AG09309 (cell line): ENCODE results near the gene CXCL12.

Experiments
- DNase-seq: peaks from one replicate; pipeline ENCODE4 v3.0.0-alpha.2; 2010; ENCODE audit warnings: low read depth
- H3K4me3 ChIP-seq: 2 replicates; pipeline ENCODE4 v1.5.1; 2011; ENCODE audit warnings: mild to moderate bottlenecking, low read depth, low read length, moderate library complexity; ENCODE audit not compliant: control insufficient read depth
- TF ChIP-seq, protein P1 (sequence below): IDR thresholded peaks from 2 replicates; pipeline ENCODE4 v1.5.1; 2011; ENCODE audit warnings: mild to moderate bottlenecking, low read depth, low read length, inconsistent platforms; ENCODE audit not compliant: insufficient read depth, control insufficient read depth; ENCODE audit errors: missing control alignments

Gene CXCL12

DNA sequence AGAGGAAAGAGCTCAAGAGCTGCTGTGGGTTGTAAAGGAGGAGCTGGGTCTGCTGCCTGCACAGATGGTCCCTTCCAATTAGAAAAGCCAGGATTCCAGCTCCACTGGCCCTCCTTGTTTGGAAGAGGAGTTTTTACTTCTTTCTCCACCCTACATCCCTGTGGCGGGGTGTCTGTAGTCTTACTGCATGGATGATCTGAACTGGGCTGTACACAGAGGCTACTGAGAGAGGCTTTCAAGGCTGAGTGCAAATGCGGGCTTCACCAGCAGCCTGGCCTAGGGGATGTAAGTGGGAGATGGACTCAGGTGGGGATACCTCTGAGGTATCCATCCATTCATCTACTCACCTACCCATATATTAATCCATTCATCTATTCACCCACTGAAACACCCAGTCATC is 7.1 kb upstream of the CXCL12 start:
- H3K4me3 ChIP-seq, result no peak overlapping the region
- no peak for DNase-seq
- TF ChIP-seq, protein P1, sequence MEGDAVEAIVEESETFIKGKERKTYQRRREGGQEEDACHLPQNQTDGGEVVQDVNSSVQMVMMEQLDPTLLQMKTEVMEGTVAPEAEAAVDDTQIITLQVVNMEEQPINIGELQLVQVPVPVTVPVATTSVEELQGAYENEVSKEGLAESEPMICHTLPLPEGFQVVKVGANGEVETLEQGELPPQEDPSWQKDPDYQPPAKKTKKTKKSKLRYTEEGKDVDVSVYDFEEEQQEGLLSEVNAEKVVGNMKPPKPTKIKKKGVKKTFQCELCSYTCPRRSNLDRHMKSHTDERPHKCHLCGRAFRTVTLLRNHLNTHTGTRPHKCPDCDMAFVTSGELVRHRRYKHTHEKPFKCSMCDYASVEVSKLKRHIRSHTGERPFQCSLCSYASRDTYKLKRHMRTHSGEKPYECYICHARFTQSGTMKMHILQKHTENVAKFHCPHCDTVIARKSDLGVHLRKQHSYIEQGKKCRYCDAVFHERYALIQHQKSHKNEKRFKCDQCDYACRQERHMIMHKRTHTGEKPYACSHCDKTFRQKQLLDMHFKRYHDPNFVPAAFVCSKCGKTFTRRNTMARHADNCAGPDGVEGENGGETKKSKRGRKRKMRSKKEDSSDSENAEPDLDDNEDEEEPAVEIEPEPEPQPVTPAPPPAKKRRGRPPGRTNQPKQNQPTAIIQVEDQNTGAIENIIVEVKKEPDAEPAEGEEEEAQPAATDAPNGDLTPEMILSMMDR, result no peak

GRCh38 chr10:44390585-44391072 is 5.7 kb upstream of the CXCL12 start:
- no peak for DNase-seq
- H3K4me3 ChIP-seq, result no peak overlapping the region
- TF ChIP-seq, protein P1, result no peak

DNA sequence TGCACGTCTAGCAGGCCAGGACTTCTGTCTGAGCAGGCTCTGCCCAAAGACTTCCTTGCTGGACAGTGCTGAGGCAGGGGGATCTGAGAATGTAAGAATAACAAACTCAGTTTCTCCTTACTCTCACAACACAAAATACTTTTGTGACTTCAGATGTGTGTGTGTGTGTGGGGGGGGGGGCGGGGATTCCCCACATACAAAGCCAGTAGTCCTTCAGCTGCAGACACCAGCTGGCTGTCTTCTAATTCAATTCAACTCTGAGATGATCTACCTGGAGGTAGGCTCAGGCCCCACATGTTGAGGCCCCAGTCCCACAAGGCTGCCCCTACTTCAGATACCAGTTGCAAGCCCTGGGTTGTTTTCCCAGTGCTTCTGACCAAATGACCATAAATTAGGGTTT is 4.7 kb upstream of the CXCL12 start:
- DNase-seq, result no peak
- TF ChIP-seq, protein P1, result no peak
- H3K4me3 ChIP-seq, result no peak overlapping the region

GRCh38 chr10:44389150-44389549 is 4.3 kb upstream of the CXCL12 start:
- TF ChIP-seq, protein P1, result no peak
- no peak for DNase-seq
- no peak overlapping the region for H3K4me3 ChIP-seq

GRCh38 chr10:44388641-44389040 is 3.7 kb upstream of the CXCL12 start:
- H3K4me3 ChIP-seq, result no peak overlapping the region
- TF ChIP-seq, protein P1, result no peak
- no peak for DNase-seq

DNA sequence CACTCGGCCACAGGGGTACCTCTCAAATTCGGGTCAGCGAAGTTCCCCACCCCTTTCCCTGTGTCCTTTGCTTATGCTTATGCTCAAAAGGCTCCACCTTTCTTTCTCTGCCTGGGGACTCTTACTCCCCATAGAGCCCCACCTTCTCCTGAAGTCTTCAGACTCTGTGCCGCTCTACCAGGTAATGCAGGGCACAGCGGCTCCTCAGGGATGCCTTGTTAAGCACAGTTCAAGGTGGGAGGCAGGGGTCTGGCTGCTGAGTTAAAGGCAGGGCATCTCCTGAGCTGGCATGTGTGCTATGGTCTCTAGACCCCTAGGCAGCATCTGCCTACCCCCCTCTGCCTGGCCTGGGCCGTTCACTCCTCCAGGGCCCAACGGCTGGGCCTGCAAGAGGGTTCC is 3.0 kb upstream of the CXCL12 start:
- TF ChIP-seq, protein P1, result no peak
- no peak for DNase-seq
- H3K4me3 ChIP-seq, result no peak overlapping the region

DNA sequence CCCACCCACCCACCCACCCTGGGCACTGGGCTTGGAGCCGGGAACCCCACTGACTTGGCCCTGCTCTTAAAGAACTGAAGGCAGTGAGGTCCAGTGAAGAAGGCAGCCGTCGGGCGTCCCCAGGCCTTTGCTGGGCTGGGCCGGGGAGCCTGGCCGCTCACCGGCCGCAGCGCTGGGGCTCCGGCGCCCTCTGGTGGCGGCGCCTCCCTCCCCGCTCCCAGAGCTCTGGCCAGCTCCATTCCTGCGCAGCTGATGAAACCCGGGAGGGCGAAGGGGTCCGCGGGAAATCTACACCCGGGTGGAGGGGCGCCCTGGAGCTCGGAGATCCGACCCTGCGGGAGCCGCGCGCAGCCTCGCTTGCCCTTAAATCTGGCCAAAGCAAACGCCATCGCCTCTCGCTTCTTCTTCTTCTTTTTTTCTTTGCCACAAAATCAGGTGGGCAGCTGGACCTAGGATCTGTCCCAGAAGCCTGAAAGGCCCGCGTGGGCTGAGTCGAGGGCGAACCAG is 1.7 kb upstream of the CXCL12 start:
- DNase-seq, result no peak
- TF ChIP-seq, protein P1, result peak; percentile 78
- no peak overlapping the region; the same call in 1 of the 2 replicates for H3K4me3 ChIP-seq
